Measurements from ENCODE around the gene TGM2.

TGM2 gene

GRCh38 chr20:38158701-38159351, 6.2 kb downstream of the TGM2 start:
- no peak for DNase-seq

GRCh38 chr20:38157635-38158495, 7.2 kb downstream of the TGM2 start:
- DNase-seq, result no peak

GRCh38 chr20:38156888-38157634, 8.0 kb downstream of the TGM2 start:
- DNase-seq, result no peak

- no peak for DNase-seq
These were observed 8.8 kb downstream of the TGM2 start for GRCh38 chr20:38156280-38156679.

GRCh38 chr20:38155811-38156210, 9.3 kb downstream of the TGM2 start:
- DNase-seq, result no peak

GRCh38 chr20:38153401-38153800, 11.7 kb downstream of the TGM2 start:
- DNase-seq, result no peak

- no peak for DNase-seq
These were observed 12.3 kb downstream of the TGM2 start for GRCh38 chr20:38152621-38153221.

- no peak for DNase-seq
These were observed 12.9 kb downstream of the TGM2 start for GRCh38 chr20:38152175-38152620.

- no peak for DNase-seq
These were observed 13.6 kb downstream of the TGM2 start for GRCh38 chr20:38151455-38151854.

- no peak for DNase-seq
These were observed 14.5 kb downstream of the TGM2 start for GRCh38 chr20:38150335-38151170.

- no peak for DNase-seq
These were observed 16.6 kb downstream of the TGM2 start for GRCh38 chr20:38148328-38149102.

- DNase-seq, result no peak
These were observed 17.3 kb downstream of the TGM2 start for GRCh38 chr20:38147751-38148150.

- no peak for DNase-seq
These were observed 17.9 kb downstream of the TGM2 start for GRCh38 chr20:38147163-38147562.

GRCh38 chr20:38146628-38147027, 18.4 kb downstream of the TGM2 start:
- DNase-seq, result no peak

- DNase-seq, result no peak
These were observed 18.9 kb downstream of the TGM2 start for GRCh38 chr20:38146156-38146555.

- no peak for DNase-seq
These were observed 19.4 kb downstream of the TGM2 start for GRCh38 chr20:38145729-38146075.

- no peak for DNase-seq
These were observed 19.9 kb downstream of the TGM2 start for GRCh38 chr20:38144974-38145728.

GRCh38 chr20:38144598-38144973, 20.5 kb downstream of the TGM2 start:
- DNase-seq, result no peak

GRCh38 chr20:38143646-38144554, 21.2 kb downstream of the TGM2 start:
- DNase-seq, result no peak

GRCh38 chr20:38143238-38143645, 21.8 kb downstream of the TGM2 start:
- DNase-seq, result no peak
